Activated naive CD4-positive, alpha-beta T cell treated with anti-CD3 and anti-CD28 coated beads for 36 hours (primary cell): ENCODE results near the gene MS4A12. TPM values are rescaled to one million over a fixed set of nuclear protein-coding genes. Genes with fewer than 3 reads are reported as not detected.
"Not testable (repeated sequence)": the region's sequence is repeated elsewhere in the genome, so short reads cannot be mapped to it uniquely, and the experiment has no call there.

Source experiments
- CTCF ChIA-PET: fragments of 350-600 bp; sonication (Branson Sonifier 250); formaldehyde crosslinking; loops from one replicate; lab custom pipeline; 2021; ENCODE audit warnings: antibody characterized with exemption; lab: Charles Lee
- DNase-seq: peaks from one replicate; pipeline ENCODE4 v3.0.0-alpha.2; 2020
- H3K27ac Mint-ChIP-seq: one replicate; pipeline ENCODE4 v1.8.0; 2021; ENCODE audit warnings: mild to moderate bottlenecking, mixed read lengths
- H3K27me3 Mint-ChIP-seq: one replicate; pipeline ENCODE4 v1.8.0; 2021; ENCODE audit warnings: low read depth, mixed read lengths
- H3K36me3 Mint-ChIP-seq: one replicate; pipeline ENCODE4 v1.8.0; 2021; ENCODE audit warnings: low read depth, mixed read lengths
- H3K4me1 Mint-ChIP-seq: one replicate; pipeline ENCODE4 v1.8.0; 2021; ENCODE audit warnings: low read depth, mixed read lengths
- H3K4me3 Mint-ChIP-seq: one replicate; pipeline ENCODE4 v1.8.0; 2021; ENCODE audit warnings: mild to moderate bottlenecking, moderate library complexity, mixed read lengths
- H3K9me3 Mint-ChIP-seq: one replicate; pipeline ENCODE4 v1.8.0; 2021; ENCODE audit warnings: mixed read lengths
- intact Hi-C: fragments of 100-400 bp; cut with micrococcal nuclease; formaldehyde crosslinking; loops from one replicate; pipeline ENCODE4 v1.15.1; 2023
- total RNA-seq, 2 experiments: library from RNA; stranded (reverse); gene quantifications; one replicate each; pipeline ENCODE4 v1.2.3, GENCODE V29; 2021

MS4A12 gene
- total RNA-seq, 2 experiments from 2014 or later = not detected

DNA sequence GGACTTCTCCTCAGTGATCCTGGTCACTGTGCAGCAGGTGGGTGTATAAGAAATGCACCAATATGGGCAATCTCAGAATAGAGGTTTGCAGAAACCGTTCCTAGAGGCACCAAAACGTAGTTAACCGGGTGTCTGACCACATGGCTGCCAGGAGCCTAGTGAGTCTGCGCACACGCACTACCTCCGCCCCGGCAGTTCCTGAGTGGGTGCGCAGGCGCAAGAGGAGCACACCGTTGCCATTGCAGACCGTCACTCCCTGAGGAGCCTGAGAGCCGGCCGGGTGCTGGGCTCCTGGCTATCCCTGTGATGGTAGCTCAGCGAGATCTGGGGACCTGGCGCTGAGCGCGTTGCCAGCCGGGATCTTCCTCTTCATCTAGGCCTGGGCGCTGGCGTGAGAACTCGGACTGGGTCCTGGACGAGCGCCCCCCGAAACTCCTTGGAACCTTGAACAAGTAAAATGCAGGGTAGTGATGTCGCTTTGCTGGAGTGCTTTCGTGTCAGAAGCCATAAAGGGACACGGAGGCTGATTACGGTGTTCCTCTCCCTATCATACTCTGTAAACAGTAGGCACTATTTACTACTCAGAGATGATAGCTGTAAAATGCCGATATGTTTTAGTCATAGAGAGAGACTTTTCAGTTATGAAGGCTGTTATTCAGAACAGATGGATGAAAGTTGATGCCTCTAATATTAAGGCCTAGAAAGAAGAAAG is 22.7 kb downstream of the MS4A12 start, which contains the start of gene MS4A13:
Gene MS4A13 (plus strand): TSS at position 249 of the 712 bp plus-strand sequence. CDS start 2,692 bp downstream, outside the sequence.
- no peaks in the 10 kb centered on the region for H3K36me3 Mint-ChIP-seq
- H3K27me3 Mint-ChIP-seq = peaks cover 3% of the 10 kb centered on the region
- no peak within 1 kb of the TSS for H3K4me3 Mint-ChIP-seq
- no peak within 1 kb of the TSS for H3K27ac Mint-ChIP-seq
- CTCF ChIA-PET = no interaction called here
- no peaks in the 10 kb centered on the region for H3K9me3 Mint-ChIP-seq
- no peak for DNase-seq
- H3K4me1 Mint-ChIP-seq = no peaks in the 10 kb centered on the region
- intact Hi-C loops = no loop called here

GRCh38 chr11:60528465-60528864 is 35.9 kb downstream of the MS4A12 start:
- H3K4me1 Mint-ChIP-seq = peaks cover 2% of the 10 kb centered on the region
- DNase-seq = no peak
- H3K36me3 Mint-ChIP-seq = no peaks in the 10 kb centered on the region
- intact Hi-C loops = no loop called here
- H3K27me3 Mint-ChIP-seq = peaks cover 8% of the 10 kb centered on the region
- H3K27ac Mint-ChIP-seq = no peak overlapping the region
- CTCF ChIA-PET = no interaction called here
- H3K9me3 Mint-ChIP-seq = no peaks in the 10 kb centered on the region
- no peak overlapping the region for H3K4me3 Mint-ChIP-seq

- CTCF ChIA-PET = no interaction called here
- H3K27ac Mint-ChIP-seq = no peak overlapping the region
- no peak overlapping the region for H3K4me3 Mint-ChIP-seq
- DNase-seq = no peak
- no peaks in the 10 kb centered on the region for H3K9me3 Mint-ChIP-seq
- no peaks in the 10 kb centered on the region for H3K36me3 Mint-ChIP-seq
- H3K27me3 Mint-ChIP-seq = peaks cover 8% of the 10 kb centered on the region
- intact Hi-C loops = no loop called here
- peaks cover 2% of the 10 kb centered on the region for H3K4me1 Mint-ChIP-seq
Observed at GRCh38 chr11:60528934-60529333, 36.4 kb downstream of the MS4A12 start.

DNA sequence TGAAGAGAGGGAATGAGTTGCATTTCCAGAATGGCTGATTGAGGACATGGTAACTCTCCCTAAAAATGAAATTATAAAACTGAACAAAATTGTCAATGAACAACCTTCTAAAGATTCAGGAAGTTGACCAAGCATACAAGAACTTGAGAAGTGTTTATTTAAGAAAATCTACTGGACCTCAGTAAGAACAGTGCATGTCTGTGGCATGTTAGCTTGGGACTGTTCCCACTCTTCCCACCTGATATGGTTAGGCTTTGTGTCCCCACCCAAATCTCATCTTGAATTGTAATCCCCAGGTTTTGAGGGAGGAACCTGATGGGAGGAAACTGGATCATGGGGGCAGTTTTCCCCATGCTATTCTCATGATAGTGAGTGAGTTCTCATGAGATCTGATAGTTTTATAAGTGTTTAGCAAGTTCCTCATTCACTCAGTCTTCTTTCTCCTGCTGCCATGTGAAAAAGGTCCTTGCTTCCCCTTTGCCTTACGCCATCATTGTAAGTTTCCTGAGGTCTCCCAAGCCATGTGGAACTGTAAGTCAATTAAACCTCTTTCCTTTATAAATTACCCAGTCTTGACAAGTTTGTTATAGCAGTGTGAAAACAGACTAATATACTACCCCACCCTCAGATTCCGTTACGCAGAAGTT is 38.0 kb downstream of the MS4A12 start:
- Mint-ChIP-seq H3K4me1 (peaks cover 2% of the 10 kb centered on the region), H3K4me3 (no peak overlapping the region), H3K9me3 (no peaks in the 10 kb centered on the region), H3K27me3 (peaks cover 8% of the 10 kb centered on the region), H3K27ac (no peak overlapping the region), H3K36me3 (no peaks in the 10 kb centered on the region)
- no peak for DNase-seq
- CTCF ChIA-PET = no interaction called here
- intact Hi-C loops = no loop called here

- DNase-seq, H3K36me3 Mint-ChIP-seq, H3K9me3 Mint-ChIP-seq, H3K4me3 Mint-ChIP-seq, H3K27ac Mint-ChIP-seq, intact Hi-C loops, H3K4me1 Mint-ChIP-seq, H3K27me3 Mint-ChIP-seq, CTCF ChIA-PET: not testable (repeated sequence)
Observed at GRCh38 chr11:60532383-60532782, 39.8 kb downstream of the MS4A12 start.

GRCh38 chr11:60538627-60539026 is 46.0 kb downstream of the MS4A12 start:
- intact Hi-C loops, CTCF ChIA-PET, H3K36me3 Mint-ChIP-seq: not testable (repeated sequence)

DNA sequence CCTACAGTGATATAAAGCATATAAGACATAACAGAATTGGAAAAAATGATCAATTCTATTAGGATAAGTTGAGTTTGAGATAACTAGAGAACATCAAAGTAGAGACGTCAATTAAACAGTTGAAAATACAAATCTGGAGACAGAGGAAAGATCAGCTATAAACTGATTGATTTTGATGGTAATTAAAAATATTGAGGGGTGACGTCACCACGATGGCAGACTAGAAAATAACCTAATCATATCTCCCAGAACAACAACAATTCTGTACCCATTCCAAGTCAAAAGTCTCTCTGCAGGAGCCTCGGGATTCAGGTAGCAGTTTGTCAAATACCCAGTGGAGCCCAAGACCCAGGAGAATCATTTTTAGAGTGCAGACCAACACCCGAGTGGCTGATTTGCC is 51.5 kb downstream of the MS4A12 start:
- CTCF ChIA-PET = no interaction called here
- no peak overlapping the region for H3K27ac Mint-ChIP-seq
- H3K36me3 Mint-ChIP-seq = no peaks in the 10 kb centered on the region
- H3K4me3 Mint-ChIP-seq = no peak overlapping the region
- no peaks in the 10 kb centered on the region for H3K4me1 Mint-ChIP-seq
- intact Hi-C loops = no loop called here
- H3K9me3 Mint-ChIP-seq = peaks cover 2% of the 10 kb centered on the region
- H3K27me3 Mint-ChIP-seq = peaks cover 25% of the 10 kb centered on the region
- DNase-seq = no peak

More at GRCh38 chr11:60538627-60539026, 46.0 kb downstream of the MS4A12 start:
- H3K27ac Mint-ChIP-seq, H3K9me3 Mint-ChIP-seq, H3K4me3 Mint-ChIP-seq, DNase-seq, H3K4me1 Mint-ChIP-seq, H3K27me3 Mint-ChIP-seq: not testable (repeated sequence)

Other genes starting within 250 kb of the MS4A12 start
- not detected for gene MS4A4E, start 249.6 kb upstream of the MS4A12 start, total RNA-seq
- not detected for gene MS4A4A, start 212.1 kb upstream of the MS4A12 start, total RNA-seq
- not detected for gene MS4A6E, start 165.5 kb upstream of the MS4A12 start, total RNA-seq
- gene MS4A7, start 114.2 kb upstream of the MS4A12 start, total RNA-seq = not detected
- gene MS4A14, start 96.3 kb upstream of the MS4A12 start, total RNA-seq = not detected
- gene MS4A5, start 63.2 kb upstream of the MS4A12 start, total RNA-seq = not detected
- gene MS4A1, start 36.9 kb upstream of the MS4A12 start, total RNA-seq = under 1 TPM; 0.35 to 0.36 TPM
- not detected for gene MS4A13, start 22.6 kb downstream of the MS4A12 start, total RNA-seq
- not detected for gene MS4A8, start 206.8 kb downstream of the MS4A12 start, total RNA-seq
- not detected for gene MS4A18, start 231.9 kb downstream of the MS4A12 start, total RNA-seq